H1 (cell line): ENCODE data around the gene TMEM273. TPM values are rescaled to one million over a fixed set of nuclear protein-coding genes. Genes with fewer than 3 reads are reported as not detected.

Source experiments
- CTCF ChIA-PET: fragments of 300-600 bp; sonication (Branson Sonifier 250); formaldehyde crosslinking; loops from one replicate; lab custom pipeline; 2021; ENCODE audit not compliant: partially characterized antibody; lab: Charles Lee
- POLR2A ChIA-PET: fragments of 300-600 bp; sonication (Branson Sonifier 250); formaldehyde crosslinking; loops from one replicate; lab custom pipeline; 2021; ENCODE audit warnings: inconsistent platforms; ENCODE audit not compliant: partially characterized antibody; lab: Charles Lee
- DNase-seq, 2 experiments: peaks; one replicate each; pipeline versions ENCODE4 v3.0.0 to v3.0.0-alpha.2; 2010 to 2022; ENCODE audit warnings: low spot score in 2 of 2, low read depth in 1 of 2, mixed read lengths in 1 of 2
- FAIRE-seq: peaks from 2 replicates; lab custom pipeline; 2011; peaks lifted over from hg19 to GRCh38; lab: Jason Lieb, UNC
- H2AFZ ChIP-seq: 2 replicates; pipeline ENCODE4 v1.8.1; 2012; ENCODE audit warnings: low read length, inconsistent platforms
- H2AK5ac ChIP-seq: 2 replicates; pipeline ENCODE4 v1.6.1; 2013; ENCODE audit warnings: low read depth, low read length
- H2BK120ac ChIP-seq: replicated peaks from 2 replicates; pipeline ENCODE3; 2013; ENCODE audit warnings: low read depth, low read length, inconsistent platforms
- H2BK12ac ChIP-seq: 2 replicates; pipeline ENCODE4 v1.6.1; 2013; ENCODE audit warnings: low read depth, low read length
- H2BK15ac ChIP-seq: 2 replicates; pipeline ENCODE4 v1.6.1; 2013; ENCODE audit warnings: low read length
- H2BK20ac ChIP-seq: 2 replicates; pipeline ENCODE4 v1.6.1; 2013; ENCODE audit warnings: low read length
- H2BK5ac ChIP-seq: 2 replicates; pipeline ENCODE4 v1.6.1; 2013; ENCODE audit warnings: low read depth, low read length
- H3K14ac ChIP-seq: 2 replicates; pipeline ENCODE4 v1.6.1; 2013; ENCODE audit warnings: inconsistent platforms; ENCODE audit not compliant: insufficient read length
- H3K18ac ChIP-seq: 2 replicates; pipeline ENCODE4 v1.6.1; 2013; ENCODE audit warnings: low read length; ENCODE audit errors: extremely low read depth
- H3K23ac ChIP-seq: 2 replicates; pipeline ENCODE4 v1.6.1; 2013; ENCODE audit warnings: inconsistent platforms; ENCODE audit not compliant: insufficient read length
- H3K23me2 ChIP-seq: 2 replicates; pipeline ENCODE4 v1.6.1; 2013; ENCODE audit warnings: low read depth, low read length
- H3K27ac ChIP-seq: 2 replicates; pipeline ENCODE4 v1.6.1; 2011; ENCODE audit warnings: low read depth, low read length, inconsistent platforms
- H3K27me3 ChIP-seq, 4 experiments: replicated peaks in 1 of 4; 1 replicate in 1 of 4; 2 replicates in 3 of 4; pipeline versions ENCODE4 v1.6.1 to v1.8.1; 2011 to 2013; ENCODE audit warnings: low read length in 3 of 4, mild to moderate bottlenecking in 3 of 4, inconsistent platforms in 2 of 4, mixed read lengths in 2 of 4, moderate library complexity in 1 of 4; ENCODE audit not compliant: control insufficient read depth in 3 of 4, insufficient read depth in 3 of 4; ENCODE audit errors: extremely low read depth in 1 of 4
- H3K36me3 ChIP-seq, 4 experiments: 2 replicates each; pipeline versions ENCODE4 v1.6.1 to v1.8.1; 2011 to 2013; ENCODE audit warnings: mild to moderate bottlenecking in 4 of 4, low read length in 3 of 4, moderate library complexity in 2 of 4, control low read depth in 1 of 4, inconsistent platforms in 1 of 4; ENCODE audit not compliant: insufficient read depth in 4 of 4, control insufficient read depth in 2 of 4
- H3K4ac ChIP-seq: replicated peaks from 2 replicates; pipeline ENCODE3; 2013; ENCODE audit warnings: low read length, low read depth, mixed read lengths, inconsistent platforms; ENCODE audit not compliant: insufficient read length
- H3K4me1 ChIP-seq, 4 experiments: replicated peaks in 1 of 4; 1 replicate in 1 of 4; 2 replicates in 3 of 4; pipeline versions ENCODE4 v1.6.1 to v1.8.1; 2011 to 2013; ENCODE audit warnings: low read length in 3 of 4, inconsistent platforms in 2 of 4, mixed read lengths in 1 of 4; ENCODE audit not compliant: insufficient read depth in 4 of 4, control insufficient read depth in 3 of 4
- H3K4me2 ChIP-seq, 2 experiments: 2 replicates each; pipeline versions ENCODE4 v1.6.1 to v1.8.1; 2011 to 2013; ENCODE audit warnings: low read depth in 2 of 2, low read length in 2 of 2, control low read depth in 1 of 2, inconsistent platforms in 1 of 2, mild to moderate bottlenecking in 1 of 2; ENCODE audit not compliant: insufficient read depth in 1 of 2
- H3K4me3 ChIP-seq, 4 experiments: fragments of 200-600, 300-600 bp in 1 of 4; sonication (generic), shearing (Covaris generic), sonication (Bioruptor Twin) in 1 of 4; 2 replicates each; pipeline versions ENCODE4 v1.5.1 to v1.8.1; 2011 to 2016; ENCODE audit warnings: low read length in 4 of 4, low read depth in 3 of 4, control low read depth in 2 of 4, inconsistent platforms in 2 of 4, mild to moderate bottlenecking in 2 of 4, mixed read lengths in 1 of 4, moderate library complexity in 1 of 4; ENCODE audit not compliant: insufficient read depth in 2 of 4; ENCODE audit errors: extremely low read depth in 1 of 4
- H3K56ac ChIP-seq: replicated peaks from 2 replicates; pipeline ENCODE3; 2013; ENCODE audit warnings: low read depth, mild to moderate bottlenecking, mixed read lengths, low read length, inconsistent platforms; ENCODE audit not compliant: insufficient read length
- H3K79me1 ChIP-seq: 2 replicates; pipeline ENCODE4 v1.6.1; 2013; ENCODE audit warnings: low read depth, low read length, control low read depth
- H3K79me2 ChIP-seq, 2 experiments: 2 replicates each; pipeline versions ENCODE4 v1.6.1 to v1.8.1; 2012 to 2013; ENCODE audit warnings: low read length in 2 of 2, mild to moderate bottlenecking in 2 of 2, inconsistent platforms in 1 of 2; ENCODE audit not compliant: insufficient read depth in 2 of 2, control insufficient read depth in 1 of 2
- H3K9ac ChIP-seq, 4 experiments: replicated peaks in 1 of 4; 1 replicate in 1 of 4; 2 replicates in 3 of 4; pipeline versions ENCODE4 v1.6.1 to v1.8.1; 2011 to 2013; ENCODE audit warnings: low read depth in 3 of 4, low read length in 3 of 4, control low read depth in 2 of 4, mild to moderate bottlenecking in 2 of 4, moderate library complexity in 2 of 4, inconsistent platforms in 1 of 4; ENCODE audit errors: extremely low read depth in 1 of 4
- H3K9me3 ChIP-seq, 2 experiments: 2 replicates each; pipeline versions ENCODE4 v1.6.1 to v1.8.1; 2012 to 2013; ENCODE audit warnings: mild to moderate bottlenecking in 2 of 2, moderate library complexity in 2 of 2, control low read depth in 1 of 2, inconsistent platforms in 1 of 2, low read depth in 1 of 2, low read length in 1 of 2, mixed read lengths in 1 of 2; ENCODE audit not compliant: insufficient read depth in 2 of 2
- H4K20me1 ChIP-seq, 2 experiments: replicated peaks in 1 of 2; 2 replicates each; pipeline versions ENCODE3 to v1.8.1; 2011 to 2013; ENCODE audit warnings: inconsistent platforms in 2 of 2, low read length in 2 of 2, mild to moderate bottlenecking in 1 of 2; ENCODE audit not compliant: insufficient read depth in 2 of 2, control insufficient read depth in 1 of 2
- H4K5ac ChIP-seq: 2 replicates; pipeline ENCODE4 v1.6.1; 2013; ENCODE audit warnings: low read length, low read depth, mixed read lengths, inconsistent platforms; ENCODE audit not compliant: insufficient read length
- H4K8ac ChIP-seq: 2 replicates; pipeline ENCODE4 v1.8.0; 2013; ENCODE audit warnings: mild to moderate bottlenecking, moderate library complexity, low read length, inconsistent platforms; ENCODE audit not compliant: insufficient read depth; ENCODE audit errors: extremely low read depth
- H4K91ac ChIP-seq: replicated peaks from 2 replicates; pipeline ENCODE3; 2013; ENCODE audit warnings: low read length, mixed read lengths, inconsistent platforms; ENCODE audit not compliant: insufficient read length
- BACH1 ChIP-seq: IDR thresholded peaks from 2 replicates; pipeline ENCODE4 v1.6.1; 2012; ENCODE audit warnings: low read length, improper control_type of control experiment
- BCL11A ChIP-seq, 2 experiments: IDR thresholded peaks; one replicate each; pipeline ENCODE4 v1.6.1; 2011; ENCODE audit warnings: low read depth in 2 of 2, low read length in 2 of 2, mild to moderate bottlenecking in 2 of 2
- CREB1 ChIP-seq: IDR thresholded peaks from 2 replicates; pipeline ENCODE4 v1.6.1; 2012; ENCODE audit warnings: inconsistent platforms
- E2F6 ChIP-seq: IDR thresholded peaks from 2 replicates; pipeline ENCODE4 v1.6.1; 2012; ENCODE audit warnings: inconsistent platforms
- HDAC2 ChIP-seq, 2 experiments: fragments of 300-600 bp in 1 of 2; sonication (generic) in 1 of 2; IDR thresholded peaks; 2 replicates each; pipeline ENCODE4 v1.6.1; 2011 to 2012; ENCODE audit warnings: low read depth in 2 of 2, low read length in 2 of 2, mild to moderate bottlenecking in 2 of 2, moderate library complexity in 2 of 2, borderline replicate concordance in 1 of 2, inconsistent platforms in 1 of 2
- POU5F1 ChIP-seq: IDR thresholded peaks from 2 replicates; pipeline ENCODE4 v1.6.1; 2011; ENCODE audit warnings: low read depth, mild to moderate bottlenecking, low read length, moderate library complexity
- SAP30 ChIP-seq: fragments of 300-600 bp; sonication (generic); IDR thresholded peaks from 2 replicates; pipeline ENCODE4 v1.7.1; 2012; ENCODE audit warnings: low read length, moderate library complexity, mild to moderate bottlenecking, inconsistent platforms; ENCODE audit not compliant: insufficient read depth, insufficient replicate concordance
- SP4 ChIP-seq: IDR thresholded peaks from 2 replicates; pipeline ENCODE4 v1.6.1; 2012; ENCODE audit warnings: low read length, inconsistent platforms
- SUZ12 ChIP-seq: fragments of 200-600 bp; sonication (generic); IDR thresholded peaks from 2 replicates; pipeline ENCODE4 v1.6.1; 2012; ENCODE audit warnings: mild to moderate bottlenecking, inconsistent platforms, low read length, moderate library complexity, mixed read lengths
- TAF1 ChIP-seq: IDR thresholded peaks from 2 replicates; pipeline ENCODE4 v1.6.1; 2011; ENCODE audit warnings: mild to moderate bottlenecking, low read depth, low read length
- ZNF274 ChIP-seq: IDR thresholded peaks from 2 replicates; pipeline ENCODE4 v1.7.0; 2012; ENCODE audit warnings: low read length, borderline replicate concordance; ENCODE audit errors: extremely low read depth
- WGBS, 2 experiments: shearing (Covaris generic) in 1 of 2; methylation state at CpG; one replicate each; pipeline versions ENCODE4 v1.1.6 to v1.1.7; 2013 to 2015; ENCODE audit warnings: low lambda C conversion rate in 2 of 2, mixed read lengths in 2 of 2, inconsistent platforms in 1 of 2, low coverage in 1 of 2, missing lambda C conversion rate in 1 of 2; ENCODE audit not compliant: insufficient replicate concordance in 2 of 2, insufficient coverage in 1 of 2, insufficient read length in 1 of 2; ENCODE audit errors: extremely low coverage in 1 of 2, missing lambda C conversion rate in 1 of 2; 5-methylcytosine and 5-hydroxymethylcytosine counted together
- polyA plus RNA-seq, 7 experiments: library from polyadenylated mRNA; depleted of rRNA in 3 of 7; stranded (reverse) in 5 of 7; unstranded in 2 of 7; fragments of >200 nt in 5 of 7; fragments of 200-250 nt in 2 of 7; gene quantifications; 1 replicate in 5 of 7; 2 replicates in 1 of 7; 4 replicates in 1 of 7; pipeline versions ENCODE4 v1.2.1 to v1.2.3, GENCODE V29; 2011 to 2013; ENCODE audit warnings: missing spikeins in 2 of 7, mixed read lengths in 2 of 7
- total RNA-seq: library from RNA; stranded (reverse); fragmentation: NEBNext Ultra II Directional; extraction: Animal tissue kit (Norgen Biotek cat#: 25700); gene quantifications from 2 replicates; pipeline ENCODE4 v1.2.1, GENCODE V29; 2021
- TF ChIP-seq, protein P1 (sequence below): IDR thresholded peaks from 2 replicates; pipeline ENCODE4 v1.6.1; 2011; ENCODE audit warnings: low read length, improper control_type of control experiment

TMEM273 gene
- total and polyA plus RNA-seq, 2 of the 8 experiments (the other 6 are each of a cell fraction or from before 2014, with no cell fraction given) = not detected

GRCh38 chr10:49185213-49185612 lies 3.0 kb downstream of the TMEM273 start:
- H3K18ac ChIP-seq = no peak overlapping the region
- H3K4me1 ChIP-seq = peaks cover 0 to 3% (median 0%) of the 10 kb centered on the region in 4 experiments; a peak in 1 of 7 replicates
- H3K9me3 ChIP-seq = no peaks in the 10 kb centered on the region
- H2BK120ac ChIP-seq = no peak overlapping the region
- no peaks in the 10 kb centered on the region for H3K27me3 ChIP-seq
- CTCF ChIA-PET = interaction anchor here (1.1 kb wide), 1 partner anchor 154 kb away, joined by 3 read pairs; no protein-coding TSS in a partner anchor
- H4K91ac ChIP-seq = no peak overlapping the region
- no peak overlapping the region for H2BK12ac ChIP-seq
- 95% methylated on average over 3 of the region's 3 CpGs; no CpG with 5 or more reads in 1 of the 2 experiments for WGBS, 2 experiments
- no peaks in the 10 kb centered on the region for H3K36me3 ChIP-seq
- DNase-seq (no peak), FAIRE-seq (no peak)
- H3K23ac ChIP-seq = no peak overlapping the region
- no peak overlapping the region for H2AK5ac ChIP-seq
- H2AFZ ChIP-seq = no peak overlapping the region
- no peak overlapping the region for H2BK5ac ChIP-seq
- no peaks in the 10 kb centered on the region for H3K79me1 ChIP-seq
- H3K4me2 ChIP-seq = no peak overlapping the region
- no peaks in the 10 kb centered on the region for H3K79me2 ChIP-seq
- no peak overlapping the region for H3K4ac ChIP-seq
- no peak overlapping the region for H3K56ac ChIP-seq
- no peak overlapping the region for H2BK20ac ChIP-seq
- no peak overlapping the region for H3K14ac ChIP-seq
- POLR2A ChIA-PET = no interaction called here
- no peak overlapping the region for H4K8ac ChIP-seq
- no peak overlapping the region for H3K9ac ChIP-seq
- no peaks in the 10 kb centered on the region for H3K23me2 ChIP-seq
- H4K20me1 ChIP-seq = no peaks in the 10 kb centered on the region
- H4K5ac ChIP-seq = no peak overlapping the region
- H2BK15ac ChIP-seq = no peak overlapping the region
- H3K4me3 ChIP-seq = no peak overlapping the region
- no peak overlapping the region for H3K27ac ChIP-seq
- no peak for TF ChIP-seq SP4
- no peak for TF ChIP-seq ZNF274
- TF ChIP-seq POU5F1 = no peak
- no peak for TF ChIP-seq BCL11A (IDR thresholded peaks at IDR 0.05; ENCODE audit: low read depth in 2 of 2, low read length in 2 of 2)
- no peak for TF ChIP-seq E2F6
- no peak for TF ChIP-seq HDAC2 (IDR thresholded peaks at IDR 0.05; ENCODE audit: borderline replicate concordance in 1 of 2, low read depth in 2 of 2, low read length in 2 of 2)
- TF ChIP-seq CREB1 = no peak
- no peak for TF ChIP-seq TAF1
- TF ChIP-seq BACH1 = no peak
- TF ChIP-seq, protein P1, sequence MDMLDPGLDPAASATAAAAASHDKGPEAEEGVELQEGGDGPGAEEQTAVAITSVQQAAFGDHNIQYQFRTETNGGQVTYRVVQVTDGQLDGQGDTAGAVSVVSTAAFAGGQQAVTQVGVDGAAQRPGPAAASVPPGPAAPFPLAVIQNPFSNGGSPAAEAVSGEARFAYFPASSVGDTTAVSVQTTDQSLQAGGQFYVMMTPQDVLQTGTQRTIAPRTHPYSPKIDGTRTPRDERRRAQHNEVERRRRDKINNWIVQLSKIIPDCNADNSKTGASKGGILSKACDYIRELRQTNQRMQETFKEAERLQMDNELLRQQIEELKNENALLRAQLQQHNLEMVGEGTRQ = no peak
- no peak for TF ChIP-seq SAP30
- no peak for TF ChIP-seq SUZ12
